ENCODE measurements around the gene INAFM2.
A peak's percentile ranks its signal among the peaks of the same experiment; 100 is the strongest.

INAFM2 gene

GRCh38 chr15:40307421-40308211 is 15.9 kb upstream of the INAFM2 start, which contains the start of gene PLCB2:
Gene PLCB2, minus strand, starts transcription at chr15:40307935. Its CDS starts 263 bp downstream, at chr15:40307672.
- peak; percentile 70 for DNase-seq

DNA sequence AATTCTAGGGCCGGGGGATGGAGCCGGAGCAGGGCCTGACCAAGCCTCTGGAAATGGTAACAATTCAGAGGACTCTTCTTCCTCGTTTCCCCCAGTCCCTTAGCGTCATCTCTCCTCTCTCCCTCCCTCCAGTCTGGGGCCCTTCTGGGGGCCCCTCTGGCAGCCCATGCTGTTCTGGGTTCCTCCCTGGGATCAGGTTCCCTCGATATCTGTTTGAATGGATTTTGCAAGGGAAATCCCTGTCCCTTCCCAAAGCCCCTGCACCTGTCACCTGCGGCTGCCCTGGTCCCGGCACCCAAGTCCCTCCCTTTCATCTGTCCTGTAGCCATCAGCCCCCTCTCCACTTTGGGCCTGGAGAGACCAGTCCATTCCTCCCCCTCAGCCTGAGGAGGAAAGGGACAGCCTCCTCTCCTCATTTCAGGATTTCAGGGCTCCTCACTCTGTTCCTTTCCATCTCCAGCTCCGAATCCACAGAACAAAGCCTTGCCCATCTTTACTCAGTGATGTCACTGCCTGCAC is 14.1 kb upstream of the INAFM2 start:
- DNase-seq, result no peak

GRCh38 chr15:40310001-40310959 is 13.2 kb upstream of the INAFM2 start:
- peak; percentile 68 for DNase-seq

- no peak for DNase-seq
Measured at GRCh38 chr15:40310993-40311392, 12.5 kb upstream of the INAFM2 start.

- DNase-seq, result no peak
Measured at GRCh38 chr15:40312370-40313158, 10.9 kb upstream of the INAFM2 start.

GRCh38 chr15:40313531-40314398 is 9.7 kb upstream of the INAFM2 start:
- DNase-seq, result peak; percentile 66

DNA sequence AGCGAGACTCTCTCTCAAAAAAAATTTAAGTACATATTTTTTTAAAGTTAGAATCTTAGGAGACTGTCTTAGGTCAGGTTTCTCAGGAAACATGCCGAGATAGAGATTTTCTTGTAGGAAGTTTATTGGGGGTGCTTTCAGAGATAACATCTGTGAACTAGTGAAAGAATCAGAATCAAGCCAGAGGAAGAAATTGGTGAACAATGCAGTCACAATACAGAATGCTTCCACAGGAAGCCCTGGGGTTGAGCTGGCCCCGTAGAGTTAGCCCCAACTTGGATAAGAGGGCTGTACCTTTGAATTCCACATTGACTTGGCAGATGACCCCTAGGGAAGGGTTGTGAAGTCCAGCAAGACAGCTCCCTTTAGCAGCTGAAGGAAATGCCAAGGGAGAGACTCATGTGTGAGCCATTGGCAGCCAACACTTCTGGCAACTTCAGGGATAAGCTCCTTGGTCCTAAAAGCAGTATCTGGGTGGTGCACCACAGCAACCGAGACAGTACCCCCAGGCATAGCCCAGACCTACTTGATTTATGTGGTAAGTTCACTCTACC is 8.7 kb upstream of the INAFM2 start:
- DNase-seq, result no peak

DNA sequence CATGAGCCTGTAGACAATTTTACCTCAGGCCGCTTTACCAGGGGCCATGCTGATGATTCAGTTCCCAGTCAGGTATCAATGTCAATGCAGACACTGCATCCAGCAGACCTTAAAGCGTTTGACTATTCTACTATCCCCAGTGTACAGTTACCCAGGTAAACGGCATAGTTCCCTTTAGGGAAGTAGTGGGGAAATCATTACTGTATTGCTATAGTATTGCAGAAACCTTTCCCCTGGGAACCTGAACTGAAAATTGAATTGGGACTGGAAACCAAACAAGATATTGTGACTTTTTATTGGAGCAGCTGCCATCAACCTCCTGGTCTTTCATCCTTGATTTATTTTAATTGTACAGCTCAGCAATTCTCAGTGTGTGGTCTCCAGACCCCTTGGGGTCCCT is 6.6 kb upstream of the INAFM2 start:
- DNase-seq, result no peak

DNA sequence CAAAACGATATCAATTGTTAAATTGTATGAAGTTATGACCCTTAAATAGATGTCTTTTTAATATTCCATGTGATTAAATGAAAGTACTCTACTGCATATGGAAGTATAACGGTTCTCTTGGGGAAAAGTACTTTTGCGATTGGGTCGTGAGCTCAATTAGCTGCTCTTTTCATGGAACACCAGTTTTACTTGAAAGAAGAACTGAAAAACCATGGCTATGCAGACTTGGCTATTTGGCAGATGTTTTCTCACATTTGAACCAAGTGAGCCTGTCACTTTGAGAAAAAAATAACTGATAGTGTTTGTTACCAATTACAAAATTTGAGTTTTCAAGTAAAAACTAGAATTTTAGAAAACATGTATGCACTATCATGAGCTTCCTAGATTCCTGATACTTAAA is 5.9 kb upstream of the INAFM2 start:
- DNase-seq, result no peak

- DNase-seq, result no peak
Measured at GRCh38 chr15:40320409-40320808, 3.1 kb upstream of the INAFM2 start.

DNA sequence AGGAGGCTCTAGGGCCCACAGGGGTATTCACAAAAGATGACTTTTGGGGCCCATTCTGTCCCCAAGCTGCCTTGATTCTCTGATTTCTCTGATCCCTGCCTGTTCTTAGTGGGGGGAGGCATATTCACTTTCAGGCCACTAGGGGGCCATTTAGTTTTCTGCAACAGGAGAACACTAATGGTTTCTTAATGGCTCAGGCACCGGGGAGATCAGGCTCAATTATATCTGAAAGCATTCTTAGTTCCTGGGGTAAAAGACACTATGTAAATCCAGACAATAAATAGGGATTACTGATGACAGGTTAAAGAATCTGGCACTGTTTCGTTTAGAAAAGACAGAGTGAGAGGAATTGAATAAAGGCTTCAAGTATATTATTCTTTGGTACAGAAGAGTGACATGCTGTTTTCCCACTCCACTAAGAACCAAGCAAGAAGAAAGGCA is 2.5 kb upstream of the INAFM2 start:
- peak; percentile 60 for DNase-seq

DNA sequence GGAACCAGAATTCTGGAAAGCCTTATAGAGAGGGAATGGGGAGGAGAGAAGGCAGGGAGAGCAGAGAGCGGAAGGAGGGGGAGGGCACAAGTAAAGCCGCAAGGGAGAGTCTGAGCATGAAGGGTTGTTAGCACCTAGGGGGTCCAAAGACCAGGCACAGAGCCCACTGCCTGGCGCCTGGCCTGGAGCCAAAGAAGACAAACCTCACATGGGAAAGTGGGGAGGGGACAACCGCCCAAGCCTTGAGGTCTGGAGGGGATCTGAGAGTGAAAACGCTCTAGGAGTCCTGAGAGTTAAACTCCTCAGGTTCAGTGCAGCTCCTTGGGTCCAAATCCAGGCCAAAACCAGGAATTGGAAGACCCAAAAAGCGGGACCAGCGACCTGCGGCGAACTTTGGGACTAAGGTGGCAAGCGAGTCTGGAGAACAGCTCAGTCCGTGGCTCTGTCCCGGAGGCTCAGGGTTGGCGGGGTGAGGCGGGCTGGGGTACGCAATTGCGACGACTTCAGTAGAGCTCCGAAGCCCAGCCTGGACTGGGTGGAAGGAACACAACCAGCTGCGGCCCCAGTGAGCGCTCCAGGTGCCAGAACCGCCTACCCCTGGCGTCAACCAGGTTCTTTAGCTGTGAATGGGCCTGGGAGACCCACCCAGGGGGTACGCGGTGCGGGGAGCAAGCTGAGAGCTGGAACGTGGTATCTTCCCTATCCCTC is 807 bp upstream of the INAFM2 start:
- DNase-seq, result no peak

GRCh38 chr15:40323953-40324937 is 753 bp downstream of the INAFM2 start:
- no peak for DNase-seq

GRCh38 chr15:40325188-40325587 is 1.7 kb downstream of the INAFM2 start:
- DNase-seq, result no peak

DNA sequence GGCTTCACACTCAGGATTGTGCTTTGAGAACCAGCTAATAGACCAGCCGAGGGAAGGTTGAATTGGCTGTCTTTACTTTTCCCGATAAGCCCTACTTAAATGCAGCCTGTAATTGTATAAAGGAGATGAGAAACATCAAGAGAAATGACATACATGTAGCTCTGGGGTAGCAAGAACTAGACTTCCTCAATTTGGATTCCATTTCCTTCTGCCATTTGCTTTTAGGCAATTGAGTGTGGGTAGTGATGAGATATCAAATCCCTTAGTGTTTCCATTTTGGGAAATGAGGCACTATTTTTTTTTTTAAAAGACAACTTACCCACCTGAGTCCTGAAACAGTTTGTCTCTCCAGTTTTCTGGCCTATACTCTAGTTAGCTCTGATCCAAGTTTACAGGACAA is 2.2 kb downstream of the INAFM2 start:
- DNase-seq, result no peak

DNA sequence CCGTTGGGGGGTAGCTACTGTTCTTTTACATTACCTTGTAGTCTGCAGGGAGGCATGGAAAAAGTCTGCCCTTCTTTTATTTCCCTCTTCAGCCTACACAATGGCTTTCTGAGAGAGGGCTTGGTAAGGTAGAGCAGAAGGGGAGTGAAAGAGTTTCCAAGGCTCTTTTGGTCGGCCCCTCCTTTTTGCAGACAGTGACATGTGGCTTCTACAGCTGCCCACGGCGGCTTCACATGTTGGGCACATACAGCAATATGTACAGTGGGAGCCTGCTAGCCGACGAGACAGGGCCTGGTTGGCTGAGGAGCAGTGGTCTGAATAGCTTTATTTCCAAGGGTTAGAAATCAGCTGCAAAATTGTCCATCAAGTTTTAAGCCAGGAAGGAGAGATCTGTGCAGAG is 4.0 kb downstream of the INAFM2 start:
- peak; percentile 11 for DNase-seq

GRCh38 chr15:40328176-40328575 is 4.7 kb downstream of the INAFM2 start:
- DNase-seq, result no peak

GRCh38 chr15:40328751-40329150 is 5.3 kb downstream of the INAFM2 start:
- DNase-seq, result no peak

DNA sequence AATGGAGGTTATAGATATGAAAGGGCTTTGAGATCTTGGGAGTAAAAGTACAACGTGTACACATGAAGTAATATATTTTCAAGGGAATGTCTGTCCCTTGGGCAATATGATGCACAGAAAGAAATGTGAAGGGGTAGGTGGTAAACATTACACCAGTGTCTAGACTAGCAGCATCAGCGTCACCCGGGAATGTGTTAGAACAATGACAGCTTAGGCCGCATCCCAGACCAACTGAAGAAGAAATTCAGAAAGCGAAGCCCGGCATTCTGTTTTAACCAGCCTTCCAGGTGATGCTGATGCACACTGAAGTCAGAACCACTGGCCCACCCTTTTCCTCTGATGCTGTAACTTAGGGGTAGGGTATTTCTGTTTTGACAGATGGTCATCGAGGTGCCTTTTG is 6.3 kb downstream of the INAFM2 start:
- no peak for DNase-seq

All from CD4-positive, alpha-beta T cell treated with Interleukin-15 for 1 hour (primary cell).